ENCODE measurements around the gene UNC13D.

GRCh38 chr17:75803883-75804282, 40.3 kb downstream of the UNC13D start:
- no peak for TF ChIP-seq CTCF (IDR thresholded peaks at IDR 0.05)
- TF ChIP-seq EP300 (IDR thresholded peaks at IDR 0.05), result no peak
